Measurements from ENCODE around the gene C10orf62.
A peak's percentile ranks its signal among the peaks of the same experiment; 100 is the strongest.

The C10orf62 gene

DNA sequence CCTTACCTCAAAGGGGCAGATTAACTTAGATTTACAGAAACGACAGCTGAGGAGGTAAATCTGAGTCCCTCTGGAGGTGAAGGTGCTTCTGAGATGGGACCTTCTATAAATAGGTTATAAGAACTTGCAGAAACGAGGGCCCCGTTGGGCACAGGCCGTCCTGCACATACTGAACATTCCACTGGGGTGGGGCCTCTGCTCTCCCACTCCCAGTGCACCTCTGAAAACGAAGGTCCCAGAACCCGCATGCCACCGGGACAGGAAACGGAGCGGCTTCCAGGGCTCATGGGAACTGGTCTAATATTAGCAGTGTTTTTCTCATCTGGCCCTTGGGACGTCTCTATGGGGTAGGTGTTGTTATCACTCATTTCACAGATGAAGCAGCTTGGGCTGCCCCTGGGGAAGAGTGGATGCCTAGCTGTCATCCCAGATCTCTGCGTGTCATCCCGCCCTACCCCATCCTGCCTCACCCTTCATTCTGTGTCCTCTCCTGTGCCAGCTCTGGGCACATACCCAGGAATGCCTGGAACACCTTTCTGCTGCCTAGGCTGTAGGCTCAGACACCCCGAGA, 19.6 kb downstream of the C10orf62 start:
- DNase-seq (ENCODE audit: extremely low read depth, insufficient read length): no peak
- H3K4me3 ChIP-seq (replicated peaks; ENCODE audit: low read depth, low read length): no peak overlapping the region
- TF ChIP-seq CTCF (IDR thresholded peaks at IDR 0.05; ENCODE audit: insufficient read depth, low read length, poor library complexity, severe bottlenecking): no peak
- H3K27me3 ChIP-seq (replicated peaks; ENCODE audit: control insufficient read depth, insufficient read depth, low read length): no peaks in the 10 kb centered on the region
- no peaks in the 10 kb centered on the region for H3K36me3 ChIP-seq (ENCODE audit: control insufficient read depth, insufficient read depth, low read length)

DNA sequence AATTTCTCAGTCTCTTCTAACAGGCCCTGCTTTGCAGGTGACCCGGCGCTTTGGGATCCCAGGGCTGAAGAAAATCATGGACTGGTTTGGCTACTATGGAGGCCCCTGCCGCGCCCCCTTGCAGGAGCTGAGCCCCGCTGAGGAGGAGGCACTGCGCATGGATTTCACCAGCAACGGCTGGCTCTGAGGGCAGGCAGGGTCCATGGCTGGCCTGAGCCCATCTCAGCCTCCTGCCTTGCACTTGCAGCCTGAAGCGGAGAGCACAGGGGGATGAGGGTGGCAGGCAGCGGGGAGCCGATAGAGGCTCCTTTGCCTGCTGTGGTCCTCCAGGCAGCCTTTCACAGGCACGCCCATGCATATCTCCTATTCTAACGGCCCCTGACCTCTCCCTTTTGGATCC, 22.0 kb downstream of the C10orf62 start:
- no peaks in the 10 kb centered on the region for H3K36me3 ChIP-seq (ENCODE audit: control insufficient read depth, insufficient read depth, low read length)
- no peak for DNase-seq (ENCODE audit: extremely low read depth, insufficient read length)
- H3K27me3 ChIP-seq (replicated peaks; ENCODE audit: control insufficient read depth, insufficient read depth, low read length): no peaks in the 10 kb centered on the region
- no peak overlapping the region for H3K4me3 ChIP-seq (replicated peaks; ENCODE audit: low read depth, low read length)
- TF ChIP-seq CTCF (IDR thresholded peaks at IDR 0.05; ENCODE audit: insufficient read depth, low read length, poor library complexity, severe bottlenecking): no peak

DNA sequence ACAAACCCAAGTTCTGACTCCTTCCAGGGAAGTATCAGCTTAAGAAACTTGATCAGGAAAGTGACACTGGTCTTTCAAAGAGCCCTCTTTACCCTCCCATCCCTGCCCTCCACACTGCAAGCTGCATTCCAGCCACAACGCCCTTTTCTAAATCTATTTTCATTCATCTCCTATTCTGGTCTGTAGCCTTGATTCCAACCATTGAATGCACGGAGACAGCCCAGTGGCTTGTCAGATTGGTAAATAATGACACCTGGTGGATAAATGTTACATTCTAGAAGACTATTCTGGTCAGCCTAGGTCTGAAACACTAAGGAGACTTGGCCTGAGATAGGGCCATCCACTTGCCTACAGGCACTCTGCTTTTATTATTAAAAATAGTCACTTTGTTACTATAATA, 22.9 kb downstream of the C10orf62 start:
- Histone ChIP-seq H3K36me3 (ENCODE audit: control insufficient read depth, insufficient read depth, low read length) (no peaks in the 10 kb centered on the region), H3K27me3 (replicated peaks; ENCODE audit: control insufficient read depth, insufficient read depth, low read length) (no peaks in the 10 kb centered on the region), H3K4me3 (replicated peaks; ENCODE audit: low read depth, low read length) (no peak overlapping the region)
- peak; percentile 28 for TF ChIP-seq CTCF (IDR thresholded peaks at IDR 0.05; ENCODE audit: insufficient read depth, low read length, poor library complexity, severe bottlenecking)
- no peak for DNase-seq (ENCODE audit: extremely low read depth, insufficient read length)

GRCh38 chr10:97618285-97618684, 28.8 kb downstream of the C10orf62 start:
- no peak for TF ChIP-seq CTCF (IDR thresholded peaks at IDR 0.05; ENCODE audit: insufficient read depth, low read length, poor library complexity, severe bottlenecking)
- DNase-seq (ENCODE audit: extremely low read depth, insufficient read length): no peak

DNA sequence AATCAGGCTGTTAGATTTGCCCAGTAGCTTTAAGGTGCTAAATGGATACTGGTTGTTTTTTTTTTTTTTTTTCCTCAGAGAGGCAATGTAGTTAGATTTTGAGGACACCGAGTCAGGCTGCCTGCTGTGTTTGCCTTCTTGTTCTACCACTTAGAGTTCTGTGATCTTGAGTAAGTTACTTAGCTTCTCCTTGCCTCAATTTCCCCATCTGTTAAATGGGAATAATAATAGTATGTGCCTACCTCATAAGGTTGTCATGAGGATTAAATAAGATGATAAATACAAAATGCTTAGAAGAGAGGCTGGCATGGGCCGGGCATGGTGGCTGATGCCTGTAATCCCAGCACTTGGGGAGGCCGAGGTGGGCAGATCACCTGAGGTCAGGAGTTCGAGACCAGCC, 29.2 kb downstream of the C10orf62 start:
- DNase-seq (ENCODE audit: extremely low read depth, insufficient read length): no peak
- Histone ChIP-seq H3K4me3 (replicated peaks; ENCODE audit: low read depth, low read length) (no peak overlapping the region), H3K36me3 (ENCODE audit: control insufficient read depth, insufficient read depth, low read length) (no peaks in the 10 kb centered on the region), H3K27me3 (replicated peaks; ENCODE audit: control insufficient read depth, insufficient read depth, low read length) (no peaks in the 10 kb centered on the region)
- TF ChIP-seq CTCF (IDR thresholded peaks at IDR 0.05; ENCODE audit: insufficient read depth, low read length, poor library complexity, severe bottlenecking): no peak

More at GRCh38 chr10:97618285-97618684, 28.8 kb downstream of the C10orf62 start:
- Histone ChIP-seq H3K36me3 (ENCODE audit: control insufficient read depth, insufficient read depth, low read length) (no peaks in the 10 kb centered on the region), H3K4me3 (replicated peaks; ENCODE audit: low read depth, low read length) (no peak overlapping the region), H3K27me3 (replicated peaks; ENCODE audit: control insufficient read depth, insufficient read depth, low read length) (no peaks in the 10 kb centered on the region)

GRCh38 chr10:97623277-97623676, 33.8 kb downstream of the C10orf62 start:
- DNase-seq (ENCODE audit: extremely low read depth, insufficient read length): no peak
- TF ChIP-seq CTCF (IDR thresholded peaks at IDR 0.05; ENCODE audit: insufficient read depth, low read length, poor library complexity, severe bottlenecking): no peak
- no peaks in the 10 kb centered on the region for H3K27me3 ChIP-seq (replicated peaks; ENCODE audit: control insufficient read depth, insufficient read depth, low read length)
- H3K36me3 ChIP-seq (ENCODE audit: control insufficient read depth, insufficient read depth, low read length): no peaks in the 10 kb centered on the region
- no peak overlapping the region for H3K4me3 ChIP-seq (replicated peaks; ENCODE audit: low read depth, low read length)

Data from GM06990 (cell line).